ENCODE data around the gene JPH3.

JPH3 gene

GRCh38 chr16:87665193-87665592 lies 62.9 kb downstream of the JPH3 start:
- no peak overlapping the region for H3K9ac ChIP-seq (ENCODE audit: low read length)

DNA sequence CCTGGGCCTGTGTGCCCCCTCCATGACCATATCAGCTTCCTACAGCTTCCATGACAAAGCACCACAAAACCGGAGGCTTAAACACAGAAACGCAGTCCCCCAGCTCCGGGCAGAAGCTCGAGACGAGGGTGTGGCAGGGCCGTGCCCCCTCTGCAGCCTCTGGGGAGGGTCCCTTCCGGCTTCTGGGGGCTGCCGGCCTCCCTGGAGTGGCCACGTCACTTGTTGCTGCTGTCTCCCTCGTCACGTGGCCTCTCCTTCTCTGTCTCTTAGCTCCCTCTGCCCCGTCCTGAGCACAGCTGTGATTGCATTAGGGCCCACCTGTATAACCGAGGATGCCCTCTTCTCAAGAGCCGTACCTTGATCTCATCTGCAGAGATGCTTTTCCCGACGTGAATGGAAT lies 64.6 kb downstream of the JPH3 start:
- no peak overlapping the region for H3K4me3 ChIP-seq (ENCODE audit: low read length)
- no peaks in the 10 kb centered on the region for H3K9me3 ChIP-seq (ENCODE audit: control insufficient read depth, low read depth, low read length)
- H3K27me3 ChIP-seq (ENCODE audit: control insufficient read depth, insufficient read depth, low read length), result no peaks in the 10 kb centered on the region
- no peaks in the 10 kb centered on the region for H3K36me3 ChIP-seq (ENCODE audit: control insufficient read depth, low read depth, low read length)
- no peaks in the 10 kb centered on the region for H3K4me1 ChIP-seq (ENCODE audit: control insufficient read depth, low read depth, low read length)
- H3K27ac ChIP-seq (ENCODE audit: low read length), result no peak overlapping the region
- no peak overlapping the region for H3K9ac ChIP-seq (ENCODE audit: low read length)

More at GRCh38 chr16:87665193-87665592, 62.9 kb downstream of the JPH3 start:
- Histone ChIP-seq H3K9me3 (ENCODE audit: control insufficient read depth, low read depth, low read length) (no peaks in the 10 kb centered on the region), H3K4me1 (ENCODE audit: control insufficient read depth, low read depth, low read length) (no peaks in the 10 kb centered on the region), H3K27me3 (ENCODE audit: control insufficient read depth, insufficient read depth, low read length) (no peaks in the 10 kb centered on the region), H3K36me3 (ENCODE audit: control insufficient read depth, low read depth, low read length) (no peaks in the 10 kb centered on the region), H3K27ac (ENCODE audit: low read length) (no peak overlapping the region), H3K4me3 (ENCODE audit: low read length) (no peak overlapping the region)

GRCh38 chr16:87667443-87667842 lies 65.1 kb downstream of the JPH3 start:
- Histone ChIP-seq H3K27me3 (ENCODE audit: control insufficient read depth, insufficient read depth, low read length) (no peaks in the 10 kb centered on the region), H3K36me3 (ENCODE audit: control insufficient read depth, low read depth, low read length) (no peaks in the 10 kb centered on the region), H3K4me1 (ENCODE audit: control insufficient read depth, low read depth, low read length) (no peaks in the 10 kb centered on the region), H3K27ac (ENCODE audit: low read length) (no peak overlapping the region), H3K9ac (ENCODE audit: low read length) (no peak overlapping the region), H3K9me3 (ENCODE audit: control insufficient read depth, low read depth, low read length) (no peaks in the 10 kb centered on the region), H3K4me3 (ENCODE audit: low read length) (no peak overlapping the region)

DNA sequence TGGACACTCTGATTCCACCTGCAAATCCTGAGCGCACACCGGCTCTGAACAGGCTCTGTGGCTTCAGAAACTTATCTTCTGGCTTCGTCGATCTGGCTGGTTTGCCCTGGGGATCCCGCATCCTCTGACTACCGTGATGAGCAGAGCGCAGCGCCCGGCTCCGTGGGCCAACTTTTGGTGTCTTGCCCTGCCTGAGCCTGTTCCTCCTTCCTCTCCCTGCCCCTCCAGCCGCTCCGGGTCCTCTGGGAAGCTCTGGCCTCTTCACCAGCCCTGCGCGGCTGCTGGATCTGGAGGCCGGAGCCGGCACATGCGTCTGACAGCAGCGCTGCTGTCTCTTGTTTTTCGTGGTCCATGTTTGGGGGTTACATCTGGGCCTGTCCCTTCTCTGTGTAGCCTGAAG lies 65.6 kb downstream of the JPH3 start:
- no peaks in the 10 kb centered on the region for H3K27me3 ChIP-seq (ENCODE audit: control insufficient read depth, insufficient read depth, low read length)
- no peaks in the 10 kb centered on the region for H3K4me1 ChIP-seq (ENCODE audit: control insufficient read depth, low read depth, low read length)
- no peak overlapping the region for H3K27ac ChIP-seq (ENCODE audit: low read length)
- H3K4me3 ChIP-seq (ENCODE audit: low read length), result no peak overlapping the region
- no peaks in the 10 kb centered on the region for H3K36me3 ChIP-seq (ENCODE audit: control insufficient read depth, low read depth, low read length)
- no peaks in the 10 kb centered on the region for H3K9me3 ChIP-seq (ENCODE audit: control insufficient read depth, low read depth, low read length)
- H3K9ac ChIP-seq (ENCODE audit: low read length), result no peak overlapping the region

DNA sequence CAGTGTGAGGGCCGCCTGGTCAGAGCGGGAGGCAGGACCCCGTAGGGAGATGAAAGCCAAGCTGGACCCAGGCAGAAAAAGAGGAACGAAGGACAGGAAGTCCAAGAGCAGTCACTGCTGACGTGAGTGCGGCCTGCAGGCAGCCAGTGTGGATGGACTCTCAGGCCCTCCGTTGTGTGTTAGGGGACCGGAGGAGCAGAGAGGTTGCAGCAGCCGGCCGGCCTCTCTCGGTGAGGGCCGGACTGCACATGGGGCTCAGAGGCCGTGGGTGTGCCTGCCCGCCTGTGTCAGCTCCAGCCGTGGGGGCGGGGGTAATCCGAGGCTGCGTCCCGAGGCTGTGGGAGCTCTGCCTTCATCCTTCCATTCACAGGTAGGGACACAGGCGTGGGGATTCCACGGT lies 67.4 kb downstream of the JPH3 start:
- Histone ChIP-seq H3K27me3 (ENCODE audit: control insufficient read depth, insufficient read depth, low read length) (no peaks in the 10 kb centered on the region), H3K4me1 (ENCODE audit: control insufficient read depth, low read depth, low read length) (no peaks in the 10 kb centered on the region), H3K9me3 (ENCODE audit: control insufficient read depth, low read depth, low read length) (no peaks in the 10 kb centered on the region), H3K4me3 (ENCODE audit: low read length) (no peak overlapping the region), H3K36me3 (ENCODE audit: control insufficient read depth, low read depth, low read length) (no peaks in the 10 kb centered on the region), H3K27ac (ENCODE audit: low read length) (no peak overlapping the region), H3K9ac (ENCODE audit: low read length) (no peak overlapping the region)

DNA sequence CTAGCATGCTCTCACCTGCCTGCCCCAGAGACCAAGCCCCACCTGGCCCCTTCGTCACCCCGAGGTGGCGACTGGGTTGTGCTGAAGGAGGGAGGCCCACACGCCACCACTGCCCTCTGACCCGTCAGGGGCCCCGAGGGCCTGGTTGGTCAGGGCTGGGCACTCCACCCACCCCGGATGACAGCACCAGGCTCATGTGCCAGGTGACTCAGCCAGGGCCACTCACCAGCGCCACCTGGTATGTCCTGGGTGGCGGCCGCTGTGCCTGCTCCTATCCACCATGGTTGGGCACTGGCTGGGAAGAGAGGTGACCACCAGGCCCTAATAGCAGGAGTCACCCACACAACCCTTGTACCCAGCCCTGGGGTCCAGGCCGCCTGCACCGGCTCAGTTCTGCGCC lies 68.9 kb downstream of the JPH3 start:
- no peaks in the 10 kb centered on the region for H3K9me3 ChIP-seq (ENCODE audit: control insufficient read depth, low read depth, low read length)

GRCh38 chr16:87671715-87672270 lies 69.5 kb downstream of the JPH3 start:
- Histone ChIP-seq H3K36me3 (ENCODE audit: control insufficient read depth, low read depth, low read length) (no peaks in the 10 kb centered on the region), H3K9me3 (ENCODE audit: control insufficient read depth, low read depth, low read length) (no peaks in the 10 kb centered on the region), H3K27me3 (ENCODE audit: control insufficient read depth, insufficient read depth, low read length) (no peaks in the 10 kb centered on the region), H3K4me1 (ENCODE audit: control insufficient read depth, low read depth, low read length) (no peaks in the 10 kb centered on the region), H3K27ac (ENCODE audit: low read length) (no peak overlapping the region), H3K9ac (ENCODE audit: low read length) (no peak overlapping the region), H3K4me3 (ENCODE audit: low read length) (no peak overlapping the region)

More for the DNA sequence above, 68.9 kb downstream of the JPH3 start:
- H3K27ac ChIP-seq (ENCODE audit: low read length), result no peak overlapping the region
- no peaks in the 10 kb centered on the region for H3K27me3 ChIP-seq (ENCODE audit: control insufficient read depth, insufficient read depth, low read length)
- no peaks in the 10 kb centered on the region for H3K4me1 ChIP-seq (ENCODE audit: control insufficient read depth, low read depth, low read length)
- H3K36me3 ChIP-seq (ENCODE audit: control insufficient read depth, low read depth, low read length), result no peaks in the 10 kb centered on the region
- no peak overlapping the region for H3K4me3 ChIP-seq (ENCODE audit: low read length)
- no peak overlapping the region for H3K9ac ChIP-seq (ENCODE audit: low read length)

- Histone ChIP-seq H3K9me3 (ENCODE audit: control insufficient read depth, low read depth, low read length) (no peaks in the 10 kb centered on the region), H3K4me1 (ENCODE audit: control insufficient read depth, low read depth, low read length) (no peaks in the 10 kb centered on the region), H3K27me3 (ENCODE audit: control insufficient read depth, insufficient read depth, low read length) (no peaks in the 10 kb centered on the region), H3K9ac (ENCODE audit: low read length) (no peak overlapping the region), H3K4me3 (ENCODE audit: low read length) (no peak overlapping the region), H3K27ac (ENCODE audit: low read length) (no peak overlapping the region), H3K36me3 (ENCODE audit: control insufficient read depth, low read depth, low read length) (no peaks in the 10 kb centered on the region)
Observed at GRCh38 chr16:87674419-87674818, 72.1 kb downstream of the JPH3 start.

DNA sequence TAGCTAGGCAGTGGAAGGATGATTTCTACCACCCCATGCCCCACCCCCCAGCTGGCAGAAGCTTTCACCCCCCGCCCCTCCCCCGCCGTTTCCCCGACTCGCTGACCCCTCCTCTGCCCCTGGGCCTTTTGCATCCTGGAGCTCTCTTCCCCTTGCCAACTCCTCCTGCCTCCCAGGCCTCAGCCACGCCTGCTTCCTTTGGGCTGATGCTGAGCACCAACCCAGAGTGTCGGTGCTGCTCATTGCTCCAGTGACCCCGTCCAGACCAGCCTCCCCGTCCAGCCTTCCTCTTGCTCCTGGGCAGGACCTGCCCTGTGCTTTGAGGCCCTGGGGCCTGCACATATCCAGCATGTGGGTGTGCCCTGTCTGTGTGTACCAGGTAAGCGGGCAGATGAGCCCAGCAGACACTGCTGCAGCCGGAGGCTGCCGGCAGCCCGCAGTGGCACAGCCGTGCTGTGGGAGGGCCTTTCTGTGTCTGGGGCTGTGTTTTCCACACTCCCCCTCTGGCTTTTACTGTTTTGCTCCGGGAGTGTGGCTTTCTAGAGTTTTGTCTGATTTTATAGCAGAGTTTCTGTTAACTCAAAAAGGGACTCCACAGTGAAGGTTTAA lies 72.9 kb downstream of the JPH3 start:
- H3K27ac ChIP-seq (ENCODE audit: low read length), result no peak overlapping the region
- no peak overlapping the region for H3K9ac ChIP-seq (ENCODE audit: low read length)
- no peak overlapping the region for H3K4me3 ChIP-seq (ENCODE audit: low read length)
- no peaks in the 10 kb centered on the region for H3K36me3 ChIP-seq (ENCODE audit: control insufficient read depth, low read depth, low read length)
- H3K27me3 ChIP-seq (ENCODE audit: control insufficient read depth, insufficient read depth, low read length), result no peaks in the 10 kb centered on the region
- no peaks in the 10 kb centered on the region for H3K9me3 ChIP-seq (ENCODE audit: control insufficient read depth, low read depth, low read length)
- H3K4me1 ChIP-seq (ENCODE audit: control insufficient read depth, low read depth, low read length), result no peaks in the 10 kb centered on the region

DNA sequence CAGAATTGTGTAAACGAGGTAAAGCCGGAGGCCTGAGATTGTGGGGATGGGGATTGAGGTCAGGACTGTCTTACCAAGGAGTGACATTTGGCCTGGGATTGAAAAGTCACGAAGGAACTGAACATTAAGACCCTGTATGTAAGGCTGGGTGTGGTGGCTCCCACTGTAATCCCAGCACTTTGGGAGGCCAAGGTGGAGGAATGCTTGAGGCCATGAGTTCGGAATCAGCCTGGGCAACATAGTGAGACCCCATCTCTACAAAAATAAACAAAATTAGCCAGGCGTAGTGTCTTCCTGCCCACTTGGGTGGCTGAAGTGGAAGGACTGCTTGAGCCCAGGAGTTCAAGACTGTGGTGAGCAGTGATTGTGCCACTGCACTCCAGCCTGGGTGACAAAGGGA lies 75.5 kb downstream of the JPH3 start:
- Histone ChIP-seq H3K4me3 (ENCODE audit: low read length) (no peak overlapping the region), H3K9ac (ENCODE audit: low read length) (no peak overlapping the region), H3K27ac (ENCODE audit: low read length) (no peak overlapping the region), H3K9me3 (ENCODE audit: control insufficient read depth, low read depth, low read length) (no peaks in the 10 kb centered on the region), H3K27me3 (ENCODE audit: control insufficient read depth, insufficient read depth, low read length) (no peaks in the 10 kb centered on the region), H3K4me1 (ENCODE audit: control insufficient read depth, low read depth, low read length) (no peaks in the 10 kb centered on the region), H3K36me3 (ENCODE audit: control insufficient read depth, low read depth, low read length) (no peaks in the 10 kb centered on the region)

GRCh38 chr16:87678618-87679017 lies 76.3 kb downstream of the JPH3 start:
- H3K9ac ChIP-seq (ENCODE audit: low read length), result no peak overlapping the region
- no peaks in the 10 kb centered on the region for H3K9me3 ChIP-seq (ENCODE audit: control insufficient read depth, low read depth, low read length)
- no peaks in the 10 kb centered on the region for H3K36me3 ChIP-seq (ENCODE audit: control insufficient read depth, low read depth, low read length)
- H3K27me3 ChIP-seq (ENCODE audit: control insufficient read depth, insufficient read depth, low read length), result no peaks in the 10 kb centered on the region
- no peaks in the 10 kb centered on the region for H3K4me1 ChIP-seq (ENCODE audit: control insufficient read depth, low read depth, low read length)
- no peak overlapping the region for H3K4me3 ChIP-seq (ENCODE audit: low read length)
- H3K27ac ChIP-seq (ENCODE audit: low read length), result no peak overlapping the region

DNA sequence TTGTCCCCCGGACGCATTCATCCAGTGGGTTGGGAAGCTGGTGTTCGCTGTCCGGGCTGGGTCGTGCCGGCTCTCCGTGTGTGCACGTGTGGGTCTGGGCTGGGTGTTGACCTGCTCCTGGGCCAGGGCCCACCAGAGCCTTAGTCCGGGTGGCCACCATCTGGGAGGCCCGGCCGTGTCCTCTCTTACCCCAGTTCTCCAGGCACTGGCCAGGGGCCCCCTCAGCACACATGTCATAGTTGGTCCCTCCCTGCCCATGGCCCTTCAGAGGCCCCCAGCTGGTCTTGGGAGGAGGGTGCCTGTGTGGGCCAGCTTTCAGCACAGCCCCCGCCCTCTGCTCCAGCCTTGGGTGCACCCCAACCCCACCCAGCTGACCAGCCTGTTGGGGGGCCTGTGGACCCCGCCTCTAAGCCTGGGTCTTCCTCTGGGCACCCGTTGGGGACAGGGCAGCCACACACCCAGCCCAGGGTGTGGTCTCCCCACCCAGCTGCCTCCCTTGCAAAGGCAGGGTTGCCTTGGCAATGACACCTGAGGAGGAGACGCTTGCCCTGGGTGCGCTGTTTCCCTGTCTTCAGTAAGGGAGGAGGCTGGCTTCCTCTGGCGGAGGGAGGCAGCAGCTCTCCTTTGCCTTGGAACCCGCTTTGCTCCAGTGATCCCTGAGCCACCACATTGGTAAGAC lies 77.4 kb downstream of the JPH3 start:
- Histone ChIP-seq H3K4me3 (ENCODE audit: low read length) (no peak overlapping the region), H3K36me3 (ENCODE audit: control insufficient read depth, low read depth, low read length) (peaks cover 3% of the 10 kb centered on the region), H3K9ac (ENCODE audit: low read length) (no peak overlapping the region), H3K27ac (ENCODE audit: low read length) (no peak overlapping the region), H3K9me3 (ENCODE audit: control insufficient read depth, low read depth, low read length) (no peaks in the 10 kb centered on the region), H3K27me3 (ENCODE audit: control insufficient read depth, insufficient read depth, low read length) (no peaks in the 10 kb centered on the region), H3K4me1 (ENCODE audit: control insufficient read depth, low read depth, low read length) (no peaks in the 10 kb centered on the region)
